Mesendoderm (in vitro differentiated cells): Measurements from ENCODE around the gene LHX3.

Experiments
- DNase-seq: peaks from one replicate; pipeline ENCODE4 v3.0.0; 2013
- H2AK5ac ChIP-seq: 2 replicates; pipeline ENCODE4 v1.6.1; 2013; ENCODE audit warnings: low read length, inconsistent platforms
- H2BK120ac ChIP-seq: 2 replicates; pipeline ENCODE4 v1.6.1; 2013; ENCODE audit warnings: low read depth, mild to moderate bottlenecking, low read length, moderate library complexity, mixed read lengths
- H2BK15ac ChIP-seq: replicated peaks from 2 replicates; pipeline ENCODE4 v1.6.1; 2013; ENCODE audit warnings: low read depth, mild to moderate bottlenecking, moderate library complexity
- H2BK5ac ChIP-seq: 2 replicates; pipeline ENCODE4 v1.6.1; 2013; ENCODE audit warnings: low read length, inconsistent platforms
- H3K18ac ChIP-seq: 2 replicates; pipeline ENCODE4 v1.6.1; 2013; ENCODE audit warnings: mild to moderate bottlenecking, low read length, mixed read lengths
- H3K23ac ChIP-seq: one replicate; pipeline ENCODE4 v1.6.1; 2013; ENCODE audit warnings: low read length
- H3K27ac ChIP-seq: 2 replicates; pipeline ENCODE4 v1.5.1; 2013; ENCODE audit warnings: low read depth, mild to moderate bottlenecking, inconsistent platforms, low read length, moderate library complexity
- H3K27me3 ChIP-seq: 2 replicates; pipeline ENCODE4 v1.6.1; 2013; ENCODE audit warnings: low read length, control low read depth, mild to moderate bottlenecking, inconsistent platforms; ENCODE audit not compliant: insufficient read depth, poor library complexity
- H3K36me3 ChIP-seq: 2 replicates; pipeline ENCODE4 v1.6.1; 2013; ENCODE audit warnings: low read length, inconsistent platforms; ENCODE audit not compliant: control insufficient read depth, insufficient read depth
- H3K4ac ChIP-seq: one replicate; pipeline ENCODE4 v1.6.1; 2013; ENCODE audit warnings: low read depth, mild to moderate bottlenecking, low read length, moderate library complexity
- H3K4me1 ChIP-seq: 2 replicates; pipeline ENCODE4 v1.6.1; 2013; ENCODE audit warnings: low read depth, low read length, inconsistent platforms; ENCODE audit not compliant: control insufficient read depth
- H3K4me2 ChIP-seq: 2 replicates; pipeline ENCODE4 v1.6.1; 2013; ENCODE audit warnings: low read length
- H3K4me3 ChIP-seq: 2 replicates; pipeline ENCODE4 v1.5.1; 2013; ENCODE audit warnings: mild to moderate bottlenecking, low read length
- H3K56ac ChIP-seq: one replicate; pipeline ENCODE4 v1.6.1; 2013; ENCODE audit warnings: low read length
- H3K79me1 ChIP-seq: 2 replicates; pipeline ENCODE4 v1.6.1; 2013; ENCODE audit warnings: low read length, inconsistent platforms
- H3K79me2 ChIP-seq: 2 replicates; pipeline ENCODE4 v1.6.1; 2013; ENCODE audit warnings: mild to moderate bottlenecking, low read length; ENCODE audit not compliant: control insufficient read depth, insufficient read depth
- H3K9ac ChIP-seq: 2 replicates; pipeline ENCODE4 v1.6.1; 2013; ENCODE audit warnings: low read length, inconsistent platforms
- H4K5ac ChIP-seq: one replicate; pipeline ENCODE4 v1.6.1; 2013; ENCODE audit warnings: low read length
- H4K8ac ChIP-seq: one replicate; pipeline ENCODE4 v1.6.1; 2013; ENCODE audit warnings: low read depth, mild to moderate bottlenecking, control low read depth, low read length, moderate library complexity
- WGBS: extraction: QIAGEN DNeasy Blood & Tissue Kit; methylation state at CpG from one replicate; pipeline ENCODE4 v1.1.7; 2013; ENCODE audit warnings: low lambda C conversion rate, missing lambda C conversion rate; ENCODE audit not compliant: insufficient coverage; ENCODE audit errors: extremely low coverage; 5-methylcytosine and 5-hydroxymethylcytosine counted together

Gene LHX3

DNA sequence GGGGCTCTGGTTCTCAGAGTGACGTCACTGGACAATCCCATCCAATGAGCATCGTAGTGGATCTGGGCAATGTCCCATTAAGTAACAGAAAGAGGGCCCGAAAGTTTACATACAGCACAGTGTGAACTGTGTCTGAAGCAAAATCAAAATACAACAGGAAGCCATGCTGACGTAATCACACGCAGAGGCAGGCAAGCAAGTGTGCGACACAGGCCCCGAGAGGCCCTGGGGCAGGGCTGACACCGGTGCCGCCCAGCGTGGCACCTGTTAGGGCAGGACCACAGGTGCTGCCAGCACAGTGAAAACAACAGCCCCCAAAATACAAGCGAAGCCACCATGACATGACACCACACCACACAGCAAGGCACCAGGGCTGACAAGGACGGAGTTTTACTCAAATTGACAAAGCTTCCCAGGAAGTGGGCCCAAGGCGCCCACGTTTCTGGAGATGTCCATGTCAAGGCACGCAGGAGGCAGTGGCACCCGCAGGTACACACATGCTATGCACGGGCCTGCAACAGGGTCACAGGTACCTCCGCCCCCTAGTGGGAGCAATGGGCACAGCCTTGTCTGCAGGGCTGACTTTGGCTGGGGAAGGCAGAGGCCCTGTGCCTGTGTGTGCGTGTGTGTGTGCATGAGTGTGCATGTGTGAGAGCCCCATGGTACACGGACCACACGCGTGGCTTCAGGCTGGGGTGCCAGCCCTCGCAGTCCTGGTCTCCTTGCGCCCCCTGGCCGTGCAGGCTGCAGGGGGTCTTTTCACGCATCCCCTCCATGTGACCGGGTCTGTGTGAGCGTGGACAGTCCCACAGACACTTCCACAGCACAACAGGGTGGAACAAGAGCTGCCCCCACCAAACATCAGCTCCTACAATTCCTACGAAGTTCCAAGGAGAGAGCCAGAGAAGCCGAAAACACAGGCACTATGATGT is 21.1 kb upstream of the LHX3 start:
- no peak overlapping the region for H3K56ac ChIP-seq
- WGBS = no CpG with 5 or more reads among the region's 30 CpGs
- no peak overlapping the region for H4K8ac ChIP-seq
- no peak overlapping the region for H2AK5ac ChIP-seq
- no peak overlapping the region for H4K5ac ChIP-seq
- H3K9ac ChIP-seq = no peak overlapping the region
- H3K18ac ChIP-seq = no peak overlapping the region
- no peaks in the 10 kb centered on the region for H3K27me3 ChIP-seq
- no peaks in the 10 kb centered on the region for H3K4me1 ChIP-seq
- H3K4me3 ChIP-seq = no peak overlapping the region
- H3K36me3 ChIP-seq = no peaks in the 10 kb centered on the region
- H2BK5ac ChIP-seq = no peak overlapping the region
- H2BK120ac ChIP-seq = no peak overlapping the region
- no peak overlapping the region for H3K4me2 ChIP-seq
- no peak overlapping the region for H2BK15ac ChIP-seq
- peaks cover 18% of the 10 kb centered on the region for H3K79me1 ChIP-seq
- peaks cover 5% of the 10 kb centered on the region for H3K79me2 ChIP-seq
- no peak overlapping the region for H3K23ac ChIP-seq
- H3K4ac ChIP-seq = no peak overlapping the region
- peak; percentile 78 for DNase-seq
- H3K27ac ChIP-seq = no peak overlapping the region

GRCh38 chr9:136225366-136225747 is 20.4 kb upstream of the LHX3 start:
- H3K56ac ChIP-seq = no peak overlapping the region
- no peak overlapping the region for H3K4me2 ChIP-seq
- no CpG with 5 or more reads among the region's 19 CpGs for WGBS
- H2BK5ac ChIP-seq = no peak overlapping the region
- no peaks in the 10 kb centered on the region for H3K36me3 ChIP-seq
- H4K8ac ChIP-seq = no peak overlapping the region
- H3K79me2 ChIP-seq = peaks cover 3% of the 10 kb centered on the region
- DNase-seq = no peak
- no peak overlapping the region for H2BK15ac ChIP-seq
- no peak overlapping the region for H3K4me3 ChIP-seq
- no peak overlapping the region for H4K5ac ChIP-seq
- peaks cover 14% of the 10 kb centered on the region for H3K79me1 ChIP-seq
- no peaks in the 10 kb centered on the region for H3K4me1 ChIP-seq
- H3K4ac ChIP-seq = no peak overlapping the region
- H3K23ac ChIP-seq = no peak overlapping the region
- H3K18ac ChIP-seq = no peak overlapping the region
- no peak overlapping the region for H2BK120ac ChIP-seq
- H2AK5ac ChIP-seq = no peak overlapping the region
- no peak overlapping the region for H3K27ac ChIP-seq
- no peak overlapping the region for H3K9ac ChIP-seq
- no peaks in the 10 kb centered on the region for H3K27me3 ChIP-seq

- Histone ChIP-seq H3K56ac (no peak overlapping the region), H3K4me2 (no peak overlapping the region), H3K79me1 (peaks cover 9% of the 10 kb centered on the region), H2BK15ac (no peak overlapping the region), H3K18ac (no peak overlapping the region), H3K27me3 (no peaks in the 10 kb centered on the region), H2AK5ac (no peak overlapping the region), H3K4me1 (no peaks in the 10 kb centered on the region), H2BK120ac (no peak overlapping the region), H3K4ac (no peak overlapping the region), H4K5ac (no peak overlapping the region), H3K79me2 (peaks cover 1% of the 10 kb centered on the region), H2BK5ac (no peak overlapping the region), H3K9ac (no peak overlapping the region), H3K4me3 (no peak overlapping the region), H4K8ac (no peak overlapping the region), H3K23ac (no peak overlapping the region), H3K36me3 (no peaks in the 10 kb centered on the region), H3K27ac (no peak overlapping the region)
- DNase-seq = no peak
- no CpG with 5 or more reads among the region's 30 CpGs for WGBS
Observed at GRCh38 chr9:136223871-136224640, 19.1 kb upstream of the LHX3 start.

- Histone ChIP-seq H3K27ac (no peak overlapping the region), H3K4me3 (no peak overlapping the region), H2BK120ac (no peak overlapping the region), H3K4ac (no peak overlapping the region), H2AK5ac (no peak overlapping the region), H4K5ac (no peak overlapping the region), H2BK5ac (no peak overlapping the region), H3K79me2 (peaks cover 1% of the 10 kb centered on the region), H3K56ac (no peak overlapping the region), H3K23ac (no peak overlapping the region), H3K36me3 (no peaks in the 10 kb centered on the region), H3K27me3 (no peaks in the 10 kb centered on the region), H3K9ac (no peak overlapping the region), H2BK15ac (no peak overlapping the region), H3K18ac (no peak overlapping the region), H3K4me1 (no peaks in the 10 kb centered on the region), H4K8ac (no peak overlapping the region), H3K4me2 (no peak overlapping the region), H3K79me1 (peaks cover 9% of the 10 kb centered on the region)
- DNase-seq = no peak
- WGBS = no CpG with 5 or more reads among the region's 13 CpGs
Observed at GRCh38 chr9:136222906-136223285, 18.0 kb upstream of the LHX3 start.

DNA sequence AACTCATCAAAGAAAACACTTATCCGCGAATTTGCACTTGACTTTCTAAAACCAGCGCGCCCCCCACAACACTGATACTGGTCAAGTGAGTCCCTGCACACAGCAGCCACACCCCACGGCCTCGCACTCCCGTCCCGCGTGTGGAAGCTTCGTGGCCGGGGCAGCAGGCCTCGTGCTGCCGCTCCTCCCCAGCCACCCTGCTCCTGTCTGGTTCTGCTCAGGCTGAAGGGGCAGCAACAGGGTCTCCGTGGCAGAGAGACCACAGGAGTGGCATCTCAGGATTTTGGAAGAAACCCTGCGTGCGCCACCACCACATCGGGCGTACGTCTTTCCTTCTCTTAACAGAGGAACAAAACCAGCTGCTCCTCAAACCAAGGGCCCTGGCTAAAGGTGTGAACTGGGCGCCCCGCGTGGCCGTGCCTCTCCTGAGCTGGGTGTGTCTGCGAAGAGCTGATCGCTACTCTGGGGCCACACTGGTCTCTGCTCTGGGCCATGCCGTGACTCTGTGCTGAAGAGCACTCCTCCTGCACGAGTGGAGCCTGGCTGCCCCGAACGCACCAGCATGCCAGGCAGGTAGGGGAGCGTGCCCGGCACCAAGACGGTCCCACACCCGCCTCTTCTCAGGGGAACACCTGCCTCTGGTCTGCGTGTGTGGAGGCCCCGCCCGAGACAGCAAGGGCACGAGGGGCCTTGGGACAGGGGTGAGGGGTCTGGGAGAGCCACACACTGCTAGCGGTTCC is 17.4 kb upstream of the LHX3 start:
- Histone ChIP-seq H3K4me3 (no peak overlapping the region), H2BK120ac (no peak overlapping the region), H3K56ac (no peak overlapping the region), H3K79me1 (peaks cover 9% of the 10 kb centered on the region), H4K8ac (no peak overlapping the region), H2AK5ac (no peak overlapping the region), H3K9ac (no peak overlapping the region), H4K5ac (no peak overlapping the region), H3K4me2 (no peak overlapping the region), H2BK5ac (no peak overlapping the region), H3K4ac (no peak overlapping the region), H3K36me3 (no peaks in the 10 kb centered on the region), H2BK15ac (no peak overlapping the region), H3K27ac (no peak overlapping the region), H3K4me1 (no peaks in the 10 kb centered on the region), H3K79me2 (peaks cover 1% of the 10 kb centered on the region), H3K18ac (no peak overlapping the region), H3K23ac (no peak overlapping the region), H3K27me3 (no peaks in the 10 kb centered on the region)
- DNase-seq = no peak
- no CpG with 5 or more reads among the region's 38 CpGs for WGBS
